HG02981 (cell line): Measurements from ENCODE around the gene VGLL4.

ENCODE experiments used
- ATAC-seq: cut with Tn5 transposase; IDR thresholded peaks from one replicate; pipeline ENCODE4 v1.9.1; 2021; ENCODE audit warnings: mild to moderate bottlenecking, moderate library complexity; ENCODE audit not compliant: unreplicated experiment

VGLL4 gene

DNA sequence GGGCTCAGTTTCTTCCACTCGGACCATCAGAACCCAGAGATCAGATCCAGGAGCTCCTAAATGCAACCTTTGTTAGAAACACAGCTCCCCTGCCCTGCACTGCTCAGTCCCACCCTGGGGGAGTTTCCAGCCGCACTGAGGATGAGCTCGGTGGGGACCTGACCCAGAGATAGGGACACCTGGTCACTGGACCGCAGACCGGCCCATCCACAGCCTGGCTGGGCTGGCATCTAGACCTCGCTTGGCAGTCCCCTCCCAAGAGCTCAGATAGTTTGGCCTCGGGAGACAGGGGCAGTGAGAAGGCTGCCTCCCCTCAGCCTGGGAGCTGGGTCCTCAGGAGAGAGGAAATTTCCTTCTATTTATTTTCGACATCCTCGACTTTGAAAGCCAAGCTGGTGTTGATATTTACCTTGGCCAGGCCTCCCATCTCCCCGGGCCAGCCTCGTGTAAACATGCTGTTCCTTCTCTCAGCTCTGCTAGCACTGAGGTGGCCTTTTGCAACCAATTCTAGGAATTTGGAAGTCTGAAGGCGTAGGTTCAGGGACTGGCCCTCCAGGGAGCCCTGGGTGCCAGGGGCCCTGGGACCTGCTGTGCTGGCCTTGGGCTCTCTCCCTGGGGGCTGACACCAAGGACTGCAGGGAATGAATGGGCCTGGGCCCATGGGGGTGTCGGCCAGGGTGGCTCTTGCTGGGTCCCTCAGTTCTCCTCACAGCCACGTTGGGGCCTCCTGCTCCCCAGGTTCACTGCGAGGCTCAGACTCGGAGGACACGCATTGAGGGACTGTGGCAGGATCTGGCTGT, 90.1 kb downstream of the VGLL4 start:
- no peak for ATAC-seq

DNA sequence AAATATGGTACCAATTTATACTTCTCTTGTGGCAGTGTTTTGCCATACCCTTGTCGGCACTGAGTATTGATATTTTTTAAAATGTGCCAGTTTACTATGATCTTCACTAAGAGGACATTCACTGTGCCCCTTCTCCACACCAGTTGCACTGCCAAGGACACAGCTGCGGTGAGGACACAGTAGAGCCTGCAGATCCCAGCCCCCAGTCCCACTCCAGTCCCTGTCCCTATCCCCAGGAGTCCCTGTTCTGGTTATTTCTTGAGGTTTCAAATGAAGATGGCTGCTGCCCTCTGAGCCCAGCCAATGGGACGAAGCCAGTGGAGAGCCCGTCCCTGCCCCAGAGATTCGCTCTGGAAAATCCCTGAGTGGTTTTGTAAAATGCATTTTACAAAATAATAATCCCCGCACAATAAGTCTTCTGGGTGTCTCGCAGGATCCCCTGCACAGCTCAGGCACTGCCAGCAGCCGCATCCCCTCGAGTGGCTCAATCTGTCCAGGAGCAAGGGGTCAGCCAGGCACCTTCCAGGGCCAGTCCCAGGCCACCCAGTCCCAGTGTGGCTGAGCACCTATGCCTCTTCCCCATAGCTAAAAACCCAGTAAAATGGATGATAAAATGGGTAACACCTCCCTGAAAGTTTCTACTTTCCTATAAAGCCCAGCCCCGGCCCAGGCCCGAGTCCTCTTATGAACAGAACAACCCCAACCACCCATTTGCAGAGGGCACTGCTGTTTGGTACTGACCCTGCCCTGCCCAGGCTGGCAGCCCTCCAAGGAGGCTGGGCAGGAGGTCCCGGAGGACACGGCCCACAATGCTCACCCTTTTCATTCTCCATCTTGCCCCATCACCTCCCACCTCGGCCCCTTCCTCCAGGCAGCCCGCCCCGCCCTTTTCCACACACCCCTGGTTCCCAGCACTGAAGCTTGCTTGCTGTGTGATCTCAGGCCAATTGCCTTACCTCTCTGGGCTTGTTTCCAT, 91.1 kb downstream of the VGLL4 start:
- no peak for ATAC-seq

DNA sequence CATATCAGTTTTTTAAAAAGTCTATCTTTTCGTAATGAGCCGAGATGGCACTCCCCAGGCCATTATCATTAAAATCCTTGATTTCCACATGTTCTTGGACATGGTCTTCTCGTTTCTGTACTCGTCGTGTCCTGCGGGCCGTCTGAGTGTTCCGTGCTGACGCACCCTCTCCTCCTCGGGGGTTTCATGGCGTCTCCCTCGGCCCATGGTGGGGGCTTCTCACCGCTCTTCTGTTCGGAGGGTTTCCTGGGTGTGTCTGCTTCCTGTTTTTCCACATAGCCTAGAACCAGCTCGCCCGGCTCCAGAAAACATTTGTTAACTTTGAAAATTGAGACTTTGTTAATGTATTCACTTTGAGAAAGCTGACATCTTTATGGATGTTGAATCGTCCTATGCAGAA, 92.7 kb downstream of the VGLL4 start:
- ATAC-seq = no peak

DNA sequence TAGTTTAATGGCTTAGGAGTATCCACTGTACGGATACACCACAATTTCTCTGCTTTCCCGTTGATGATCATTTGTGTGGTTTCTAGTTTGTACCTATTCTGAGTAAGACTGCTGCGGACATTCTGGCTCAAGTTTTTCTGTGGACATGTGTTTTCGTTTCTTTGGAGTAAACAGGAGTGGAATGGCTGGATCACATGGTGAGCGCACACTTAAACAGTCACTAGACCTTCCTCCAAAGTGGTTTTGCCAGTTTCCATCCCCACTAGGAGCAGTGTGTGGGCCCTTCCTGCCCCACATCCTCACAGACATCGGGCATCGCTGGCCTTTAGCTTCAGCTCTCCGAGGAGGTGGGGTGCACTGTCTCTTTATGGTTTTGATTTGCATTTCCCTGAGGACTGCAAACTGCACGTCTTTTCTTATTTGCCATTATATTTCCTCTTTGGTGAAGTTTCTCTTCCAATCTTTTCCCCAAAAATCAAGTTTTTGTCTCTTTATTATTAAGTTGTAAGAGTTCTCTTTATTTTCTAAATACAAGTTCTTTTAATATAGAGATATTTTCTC, 94.1 kb downstream of the VGLL4 start:
- ATAC-seq = no peak

DNA sequence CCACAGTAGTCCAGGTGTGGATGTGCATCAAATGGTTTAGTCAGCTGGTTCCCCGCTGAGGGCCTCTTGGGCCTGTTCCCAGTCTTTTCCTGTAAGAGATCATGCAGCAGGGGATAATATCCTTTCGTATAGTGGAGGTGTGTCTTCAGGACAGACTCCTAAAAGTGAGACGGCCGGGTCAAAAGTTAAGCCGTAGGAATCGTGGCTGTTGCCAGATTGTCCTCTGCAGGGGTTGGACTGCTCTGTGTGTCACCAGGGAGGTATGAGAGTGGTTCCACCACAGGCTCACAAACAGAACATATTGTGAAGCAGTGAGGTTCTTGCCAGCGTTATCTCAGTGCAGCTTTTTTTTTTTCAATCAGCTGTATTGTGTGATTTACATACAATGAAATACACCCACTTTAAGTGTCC, 95.0 kb downstream of the VGLL4 start:
- no peak for ATAC-seq

- ATAC-seq = no peak
These were observed 96.2 kb downstream of the VGLL4 start for GRCh38 chr3:11547498-11547897.

DNA sequence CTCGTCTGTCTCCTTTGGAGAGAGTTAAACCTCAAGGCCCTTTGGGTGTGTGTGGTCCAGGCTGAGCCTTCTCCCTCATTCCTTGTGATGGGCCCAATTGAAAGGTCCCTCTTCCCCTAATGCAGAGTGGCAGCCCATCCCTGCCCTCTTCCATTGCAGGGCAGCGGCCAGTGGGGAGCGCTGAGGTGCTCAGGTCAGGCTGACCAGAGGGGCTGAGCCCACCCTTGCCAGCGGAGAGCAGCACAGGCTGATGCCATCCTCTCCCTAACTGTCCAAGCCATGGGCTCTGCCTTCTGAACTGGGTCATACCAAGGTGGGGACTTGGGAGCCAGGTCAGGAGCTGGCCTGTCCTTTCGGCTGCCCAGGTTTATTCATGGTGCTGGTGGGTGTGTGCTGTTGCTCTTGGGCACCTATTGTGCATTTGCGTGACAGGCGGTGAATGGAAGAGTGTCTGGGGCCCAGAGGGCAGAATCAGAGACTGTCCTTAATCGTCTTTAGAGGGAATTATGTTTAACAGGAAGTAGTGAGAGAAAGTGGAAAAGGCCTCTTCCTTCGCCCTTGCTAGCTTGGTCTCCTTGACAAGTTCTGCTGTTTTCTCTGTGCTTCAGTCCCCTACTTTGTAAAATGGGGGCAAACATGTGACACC, 96.9 kb downstream of the VGLL4 start:
- ATAC-seq = no peak

DNA sequence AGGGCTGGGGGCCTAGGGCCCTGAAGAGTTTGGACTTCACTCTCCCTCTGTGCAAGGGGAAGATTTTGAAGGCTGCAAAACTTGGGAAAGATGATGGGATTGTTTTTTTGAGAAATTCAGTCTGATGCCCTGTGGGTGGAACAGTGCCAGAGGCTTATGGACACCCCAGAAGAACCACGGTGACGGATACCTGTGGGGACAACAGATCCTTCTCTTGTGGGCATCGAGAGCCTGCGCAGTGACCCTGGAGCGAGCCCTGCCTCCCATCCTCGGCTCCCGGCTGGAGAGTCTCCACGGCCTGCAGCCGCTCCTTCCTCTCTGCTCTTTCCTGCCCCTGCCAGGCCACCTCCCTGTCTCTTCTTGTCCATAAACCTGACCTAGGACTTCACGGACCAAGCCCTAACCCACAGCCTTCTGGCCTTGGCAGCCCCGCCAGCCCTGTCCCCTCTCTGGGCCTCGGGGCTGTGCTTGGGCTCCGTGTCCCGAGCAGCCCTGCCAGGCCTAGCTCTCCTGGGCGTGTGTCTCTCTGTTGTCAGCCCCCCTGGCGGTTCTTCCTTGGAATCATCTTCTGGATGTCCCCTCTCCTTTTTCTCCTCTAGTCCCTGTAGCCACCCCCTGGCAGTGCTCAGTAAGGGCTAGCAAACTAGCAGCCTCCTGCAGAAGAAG, 98.4 kb downstream of the VGLL4 start:
- no peak for ATAC-seq

DNA sequence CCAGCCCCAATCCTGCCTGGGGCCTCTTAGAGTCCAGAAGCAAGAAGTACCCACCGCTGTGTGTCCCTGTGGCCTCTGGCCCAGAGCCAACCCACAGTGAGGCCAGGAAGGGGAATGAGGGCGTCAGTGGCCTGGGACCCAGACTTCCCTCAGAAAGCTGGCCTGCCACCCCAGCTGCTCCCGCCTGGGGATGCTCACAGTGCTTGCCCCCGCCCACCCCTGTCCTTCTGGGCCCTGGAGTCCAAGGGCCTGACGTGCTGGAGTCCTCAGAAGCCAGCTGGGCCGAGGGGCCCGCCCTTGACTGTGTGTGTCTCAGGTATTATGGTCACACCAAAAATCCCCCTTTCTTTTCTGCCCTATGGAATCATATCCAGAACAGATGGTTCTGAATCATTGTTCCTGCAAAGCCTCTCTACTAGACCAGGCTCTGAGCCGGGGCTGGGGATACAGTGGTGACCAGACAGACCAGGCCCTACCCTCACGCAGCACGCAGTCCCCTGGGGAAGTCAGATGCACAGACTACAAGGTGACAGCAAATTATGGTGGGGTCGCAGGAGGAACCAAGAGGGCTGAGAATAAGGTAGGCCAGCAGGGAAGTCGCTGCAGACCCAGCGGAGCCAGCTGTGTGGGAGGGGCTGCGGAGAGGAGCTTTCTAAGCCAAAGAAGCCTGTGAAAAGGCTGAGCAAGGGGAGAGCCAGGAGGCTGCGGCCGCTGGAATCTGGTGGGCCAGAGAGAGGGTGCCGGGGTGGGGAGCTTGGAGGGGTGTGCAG, 99.1 kb downstream of the VGLL4 start:
- no peak for ATAC-seq

GRCh38 chr3:11543948-11544387, 99.7 kb downstream of the VGLL4 start:
- no peak for ATAC-seq

DNA sequence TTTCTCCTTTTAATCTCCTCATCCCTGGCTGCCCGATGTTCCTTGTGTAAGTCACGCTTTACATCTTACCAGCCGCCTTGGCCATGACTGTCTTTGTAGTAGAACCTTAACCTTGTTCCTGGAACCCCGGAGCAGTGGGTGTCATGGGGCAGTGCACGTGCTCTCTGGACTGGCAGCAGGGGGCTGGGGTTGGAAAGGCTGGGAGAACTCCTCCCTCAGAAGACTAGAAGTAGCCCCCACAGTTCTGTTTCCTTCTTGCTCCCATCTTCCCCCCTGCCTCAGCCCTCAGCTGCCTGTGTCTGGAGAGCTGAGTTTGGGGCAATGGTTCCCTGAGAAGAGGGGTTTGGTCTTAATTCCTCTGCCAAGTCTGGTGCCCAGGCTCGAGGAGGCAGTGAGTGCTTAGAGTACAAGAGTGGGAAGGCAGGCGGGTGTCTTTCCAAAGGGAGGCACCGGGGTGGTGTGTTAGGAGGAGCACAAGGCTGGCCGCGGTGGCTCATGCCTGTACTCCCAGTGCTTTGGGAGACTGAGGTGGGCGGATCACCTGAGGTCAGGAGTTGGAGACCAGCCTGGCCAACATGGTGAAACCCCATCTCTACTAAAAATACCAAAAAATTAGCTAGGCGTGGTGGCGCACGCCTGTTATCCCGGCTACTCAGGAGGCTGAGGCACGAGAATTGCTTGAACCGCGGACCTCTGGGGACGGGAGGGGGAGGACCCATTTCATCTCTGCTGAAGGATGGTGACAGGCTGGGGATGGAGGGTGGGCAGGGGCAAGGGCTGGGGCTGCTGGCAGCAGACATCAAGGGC, 100.4 kb downstream of the VGLL4 start:
- no peak for ATAC-seq

- ATAC-seq = no peak
These were observed 101.2 kb downstream of the VGLL4 start for GRCh38 chr3:11542551-11542950.

- ATAC-seq = no peak
These were observed 102.1 kb downstream of the VGLL4 start for GRCh38 chr3:11541321-11542303.

- ATAC-seq = no peak
These were observed 104.0 kb downstream of the VGLL4 start for GRCh38 chr3:11539677-11540076.

DNA sequence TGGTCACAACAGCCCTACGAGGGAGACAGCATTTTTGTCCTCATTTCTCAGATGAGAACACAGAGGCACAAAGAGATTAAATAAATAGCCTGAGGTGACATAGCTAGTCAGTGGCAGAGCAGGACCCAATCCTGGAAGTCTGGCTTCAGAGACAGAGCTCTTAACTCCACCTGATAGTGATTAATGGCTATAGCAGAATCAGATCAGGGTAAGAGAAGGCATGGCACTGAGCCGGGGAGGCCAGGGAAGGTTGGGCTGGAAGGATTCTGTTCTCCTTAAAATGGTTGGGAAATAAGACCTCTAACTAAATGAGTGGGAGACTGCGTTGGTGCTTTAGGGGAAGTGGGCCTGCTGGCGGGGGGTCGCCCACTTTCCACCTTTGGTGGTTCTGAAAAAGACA, 104.5 kb downstream of the VGLL4 start:
- no peak for ATAC-seq

DNA sequence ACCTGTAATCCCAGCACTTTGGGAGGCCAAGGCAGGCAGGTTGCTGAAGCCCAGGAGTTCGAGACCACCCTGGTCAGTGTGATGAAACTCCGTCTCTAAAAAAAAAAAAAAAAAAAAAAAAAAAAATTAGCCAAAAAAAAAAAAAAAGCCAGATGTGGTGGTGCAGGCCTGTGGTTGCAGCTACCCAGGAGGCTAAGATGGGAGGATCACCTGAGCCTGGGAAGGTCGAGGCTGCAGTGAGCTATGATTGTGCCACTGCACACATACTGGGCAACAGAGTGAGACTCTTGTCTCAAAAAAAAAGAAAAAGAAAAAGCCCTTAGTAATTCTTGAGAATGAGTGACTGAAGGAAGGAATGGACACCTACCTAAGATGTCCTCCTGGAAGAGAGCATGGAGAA, 105.1 kb downstream of the VGLL4 start:
- no peak for ATAC-seq

- ATAC-seq = no peak
These were observed 106.6 kb downstream of the VGLL4 start for GRCh38 chr3:11536936-11537612.
